Measurements from ENCODE around the gene ARHGAP32.

DNA sequence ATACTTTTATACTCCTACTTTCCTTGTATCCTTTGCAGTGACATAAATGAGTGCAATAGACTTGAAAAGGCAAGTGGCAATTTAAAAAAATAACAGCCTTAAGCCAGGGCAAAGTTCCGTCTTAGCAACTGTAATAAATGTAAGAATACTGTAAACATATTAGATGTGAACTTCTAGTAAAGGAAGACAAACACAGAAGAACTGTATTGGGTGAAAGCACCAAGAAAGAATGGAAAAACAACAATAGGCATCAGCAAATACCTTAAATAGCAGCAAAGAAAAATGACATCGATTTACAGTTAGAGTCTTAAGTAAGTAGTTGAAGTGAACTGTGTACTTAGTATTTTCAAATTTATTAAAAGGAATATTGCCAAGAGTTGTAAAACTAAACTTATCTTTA lies 174.0 kb downstream of the ARHGAP32 start:
- TF ChIP-seq EZH2 (IDR thresholded peaks at IDR 0.05; ENCODE audit: borderline replicate concordance), result no peak
- no peak for TF ChIP-seq EZH2phosphoT487 (IDR thresholded peaks at IDR 0.05; ENCODE audit: low read depth, severe bottlenecking, unreplicated experiment)

Measured in hepatocyte (in vitro differentiated cells).